Peyer's patch (tissue), 4 donors: ENCODE data around the gene CRCP.

Experiments
- CTCF ChIP-seq, 6 experiments: fragments of 450-650 bp in 4 of 6; fragments of 200-600 bp in 2 of 6; sonication (generic) in 1 of 6; IDR thresholded peaks; one replicate each; pipeline ENCODE4 v1.5.1; 2017 to 2019; ENCODE audit warnings: antibody characterized with exemption in 6 of 6, mild to moderate bottlenecking in 3 of 6, moderate library complexity in 1 of 6
- POLR2A ChIP-seq, 2 donors: fragments of 450-650 bp; IDR thresholded peaks; one replicate each; pipeline ENCODE4 v1.5.1; 2017; ENCODE audit warnings: antibody characterized with exemption in 2 of 2, mild to moderate bottlenecking in 2 of 2, moderate library complexity in 2 of 2

DNA sequence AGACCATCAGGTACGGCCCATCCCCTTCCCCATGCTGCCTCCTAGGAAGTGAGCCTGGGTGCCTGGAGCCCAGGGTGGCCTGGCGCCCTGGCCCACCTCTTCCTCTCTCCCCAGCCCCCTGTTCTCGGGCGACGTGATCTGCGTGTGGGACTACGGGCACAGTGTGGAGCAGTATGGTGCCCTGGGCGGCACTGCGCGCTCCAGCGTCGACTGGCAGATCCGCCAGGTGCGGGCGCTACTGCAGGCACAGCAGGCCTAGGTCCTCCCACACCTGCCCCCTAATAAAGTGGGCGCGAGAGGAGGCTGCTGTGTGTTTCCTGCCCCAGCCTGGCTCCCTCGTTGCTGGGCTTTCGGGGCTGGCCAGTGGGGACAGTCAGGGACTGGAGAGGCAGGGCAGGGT is 22.0 kb upstream of the CRCP start:
- TF ChIP-seq POLR2A (IDR thresholded peaks at IDR 0.05) (no peak), CTCF (IDR thresholded peaks at IDR 0.05) (no peak)
